ENCODE data around the gene TULP4.
"Not testable (repeated sequence)": the region's sequence is repeated elsewhere in the genome, so short reads cannot be mapped to it uniquely, and the experiment has no call there.

DNA sequence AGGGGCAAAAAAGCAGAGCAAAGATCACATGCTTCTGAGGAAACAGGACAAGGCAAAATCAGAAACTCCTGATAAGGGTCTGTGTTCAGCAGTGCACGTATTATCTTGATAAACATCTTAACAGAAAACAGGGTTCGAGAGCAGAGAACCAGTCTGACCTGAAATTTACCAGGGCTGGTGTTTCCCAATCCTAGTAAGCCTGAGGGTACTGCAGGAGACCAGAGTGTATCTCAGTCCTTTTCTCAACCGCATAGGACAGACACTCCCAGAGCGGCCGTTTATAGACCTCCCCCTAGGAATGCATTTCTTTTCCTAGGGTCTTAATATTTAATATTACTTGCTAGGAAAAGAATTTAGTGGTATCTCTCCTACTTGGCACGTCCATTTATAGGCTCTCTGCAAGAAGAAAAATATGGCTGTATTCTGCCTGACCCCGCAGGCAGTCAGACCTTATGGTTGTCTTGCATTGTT, 15.4 kb upstream of the TULP4 start:
- TF ChIP-seq, protein P1, sequence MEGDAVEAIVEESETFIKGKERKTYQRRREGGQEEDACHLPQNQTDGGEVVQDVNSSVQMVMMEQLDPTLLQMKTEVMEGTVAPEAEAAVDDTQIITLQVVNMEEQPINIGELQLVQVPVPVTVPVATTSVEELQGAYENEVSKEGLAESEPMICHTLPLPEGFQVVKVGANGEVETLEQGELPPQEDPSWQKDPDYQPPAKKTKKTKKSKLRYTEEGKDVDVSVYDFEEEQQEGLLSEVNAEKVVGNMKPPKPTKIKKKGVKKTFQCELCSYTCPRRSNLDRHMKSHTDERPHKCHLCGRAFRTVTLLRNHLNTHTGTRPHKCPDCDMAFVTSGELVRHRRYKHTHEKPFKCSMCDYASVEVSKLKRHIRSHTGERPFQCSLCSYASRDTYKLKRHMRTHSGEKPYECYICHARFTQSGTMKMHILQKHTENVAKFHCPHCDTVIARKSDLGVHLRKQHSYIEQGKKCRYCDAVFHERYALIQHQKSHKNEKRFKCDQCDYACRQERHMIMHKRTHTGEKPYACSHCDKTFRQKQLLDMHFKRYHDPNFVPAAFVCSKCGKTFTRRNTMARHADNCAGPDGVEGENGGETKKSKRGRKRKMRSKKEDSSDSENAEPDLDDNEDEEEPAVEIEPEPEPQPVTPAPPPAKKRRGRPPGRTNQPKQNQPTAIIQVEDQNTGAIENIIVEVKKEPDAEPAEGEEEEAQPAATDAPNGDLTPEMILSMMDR (conservative IDR thresholded peaks at IDR 0.05; ENCODE audit: low read depth, low read length), result not testable (repeated sequence)
- TF ChIP-seq EZH2phosphoT487 (IDR thresholded peaks at IDR 0.05; ENCODE audit: borderline replicate concordance, low read length), result not testable (repeated sequence)

All from PC-3 (cell line).